SK-N-SH (cell line): ENCODE measurements around the gene UBB. TPM values are rescaled to one million over a fixed set of nuclear protein-coding genes. Genes with fewer than 3 reads are reported as not detected.

ENCODE experiments used
- CTCF ChIA-PET: fragments of 300-600, 350-600 bp; formaldehyde crosslinking; extraction: SDS; loops from one replicate; lab custom pipeline; 2021; lab: Yijun Ruan, JAX
- POLR2A ChIA-PET: fragments of 350-600 bp; sonication (Branson Sonifier 250); formaldehyde crosslinking; extraction: SDS; loops from one replicate; lab custom pipeline; 2020; ENCODE audit warnings: antibody characterized with exemption, inconsistent platforms; lab: Yijun Ruan, JAX
- DNase-seq: peaks from one replicate; pipeline ENCODE4 v3.0.0; 2012
- H2AFZ ChIP-seq: fragments of 200-600 bp; sonication (generic); 2 replicates; pipeline ENCODE4 v1.8.1; 2016; ENCODE audit warnings: antibody characterized with exemption, mild to moderate bottlenecking, low read depth
- H3F3A ChIP-seq: fragments of 200-600 bp; sonication (generic); replicated peaks from 2 replicates; pipeline ENCODE3; 2016; ENCODE audit warnings: antibody characterized with exemption, mild to moderate bottlenecking; ENCODE audit not compliant: insufficient read depth
- H3K27ac ChIP-seq, 2 experiments: fragments of 200-500 bp in 1 of 2; fragments of 200-600 bp in 1 of 2; sonication (Bioruptor generic) in 1 of 2; sonication (generic), shearing (Covaris generic) in 1 of 2; 2 replicates each; pipeline versions ENCODE4 v1.5.1 to v1.6.1; 2014 to 2016; ENCODE audit warnings: low read depth in 2 of 2, inconsistent platforms in 1 of 2, low read length in 1 of 2, mild to moderate bottlenecking in 1 of 2, mixed read lengths in 1 of 2
- H3K27me3 ChIP-seq: fragments of 200-600 bp; sonication (generic), shearing (Covaris generic); 2 replicates; pipeline ENCODE4 v1.6.1; 2016; ENCODE audit warnings: mixed run types; ENCODE audit not compliant: insufficient read depth
- H3K36me3 ChIP-seq, 2 experiments: fragments of 200-500 bp in 1 of 2; fragments of 200-600 bp in 1 of 2; sonication (Bioruptor generic) in 1 of 2; sonication (generic) in 1 of 2; replicated peaks in 1 of 2; 2 replicates each; pipeline versions ENCODE3 to v1.5.1; 2014 to 2016; ENCODE audit warnings: low read length in 1 of 2, mild to moderate bottlenecking in 1 of 2; ENCODE audit not compliant: insufficient read depth in 2 of 2, control insufficient read depth in 1 of 2
- H3K4me1 ChIP-seq, 2 experiments: fragments of 200-500 bp in 1 of 2; fragments of 200-600 bp in 1 of 2; sonication (Bioruptor generic) in 1 of 2; sonication (generic), shearing (Covaris generic) in 1 of 2; 2 replicates each; pipeline versions ENCODE4 v1.5.1 to v1.6.1; 2014 to 2016; ENCODE audit warnings: low read depth in 1 of 2, low read length in 1 of 2, mixed run types in 1 of 2; ENCODE audit not compliant: insufficient read depth in 2 of 2, control insufficient read depth in 1 of 2
- H3K4me2 ChIP-seq: fragments of 200-600 bp; sonication (generic), shearing (Covaris generic); 2 replicates; pipeline ENCODE4 v1.6.1; 2017; ENCODE audit warnings: mixed run types
- H3K4me3 ChIP-seq, 2 experiments: fragments of 200-500 bp in 1 of 2; fragments of 200-600 bp in 1 of 2; sonication (Bioruptor generic) in 1 of 2; sonication (generic), shearing (Covaris generic) in 1 of 2; 2 replicates each; pipeline versions ENCODE4 v1.5.1 to v1.8.1; 2014 to 2016; ENCODE audit warnings: low read depth in 2 of 2, inconsistent platforms in 1 of 2, low read length in 1 of 2, mild to moderate bottlenecking in 1 of 2, mixed read lengths in 1 of 2, moderate library complexity in 1 of 2
- H3K79me2 ChIP-seq: fragments of 200-600 bp; sonication (generic); 2 replicates; pipeline ENCODE4 v1.8.1; 2017; ENCODE audit warnings: mild to moderate bottlenecking; ENCODE audit not compliant: insufficient read depth
- H3K9ac ChIP-seq: fragments of 200-600 bp; sonication (generic); 2 replicates; pipeline ENCODE4 v1.6.1; 2017; ENCODE audit warnings: mixed run types
- H3K9me2 ChIP-seq: fragments of 200-600 bp; sonication (generic); 2 replicates; pipeline ENCODE4 v1.6.1; 2017; ENCODE audit warnings: mixed run types
- H3K9me3 ChIP-seq: fragments of 200-600 bp; sonication (generic); 2 replicates; pipeline ENCODE4 v1.6.1; 2017; ENCODE audit warnings: mixed run types, mild to moderate bottlenecking, moderate library complexity
- H4K20me1 ChIP-seq: fragments of 200-600 bp; sonication (generic); 2 replicates; pipeline ENCODE4 v1.6.1; 2017; ENCODE audit warnings: mild to moderate bottlenecking, mixed run types; ENCODE audit not compliant: insufficient read depth
- EP300 ChIP-seq, 2 experiments: IDR thresholded peaks; 2 replicates each; pipeline versions ENCODE4 v1.4.0 to v1.6.1; 2012; ENCODE audit warnings: borderline replicate concordance in 1 of 2, low read depth in 1 of 2, low read length in 1 of 2
- EZH2phosphoT487 ChIP-seq: fragments of 200-600 bp; sonication (generic); IDR thresholded peaks from 2 replicates; pipeline ENCODE4 v1.6.1; 2017; ENCODE audit warnings: low read depth, mixed run types, mild to moderate bottlenecking, antibody characterized with exemption, moderate library complexity, borderline replicate concordance
- FOSL2 ChIP-seq: IDR thresholded peaks from 2 replicates; pipeline ENCODE4 v1.4.0; 2012; ENCODE audit warnings: low read depth, mild to moderate bottlenecking, moderate library complexity, borderline replicate concordance
- GABPA ChIP-seq: IDR thresholded peaks from 2 replicates; pipeline ENCODE4 v1.4.0; 2012; ENCODE audit warnings: low read depth, mild to moderate bottlenecking
- JUND ChIP-seq: IDR thresholded peaks from 2 replicates; pipeline ENCODE4 v1.4.0; 2012
- MXI1 ChIP-seq: IDR thresholded peaks from 2 replicates; pipeline ENCODE4 v1.6.1; 2012; ENCODE audit warnings: mild to moderate bottlenecking, low read depth, low read length, improper control_type of control experiment
- NRF1 ChIP-seq: IDR thresholded peaks from 2 replicates; pipeline ENCODE4 v1.6.1; 2012; ENCODE audit warnings: low read depth, mild to moderate bottlenecking, low read length
- POLR2AphosphoS5 ChIP-seq: IDR thresholded peaks from 2 replicates; pipeline ENCODE4 v1.6.1; 2012; ENCODE audit warnings: low read depth, low read length
- RAD21 ChIP-seq: IDR thresholded peaks from 2 replicates; pipeline ENCODE4 v1.6.1; 2012; ENCODE audit warnings: mild to moderate bottlenecking, low read length
- RCOR1 ChIP-seq: fragments of 150-350 bp; IDR thresholded peaks from 2 replicates; pipeline ENCODE4 v1.6.1; 2017; ENCODE audit warnings: antibody characterized with exemption, low read length
- RXRA ChIP-seq: IDR thresholded peaks from 2 replicates; pipeline ENCODE4 v1.4.0; 2012; ENCODE audit warnings: low read depth, mild to moderate bottlenecking, borderline replicate concordance
- SIN3A ChIP-seq: IDR thresholded peaks from 2 replicates; pipeline ENCODE4 v1.6.1; 2012; ENCODE audit warnings: low read depth, mild to moderate bottlenecking, low read length, moderate library complexity, borderline replicate concordance
- SMC3 ChIP-seq: IDR thresholded peaks from 2 replicates; pipeline ENCODE4 v1.6.1; 2012; ENCODE audit warnings: low read depth, low read length, improper control_type of control experiment
- TAF1 ChIP-seq: IDR thresholded peaks from 2 replicates; pipeline ENCODE4 v1.6.1; 2012; ENCODE audit warnings: low read depth, mild to moderate bottlenecking, low read length, moderate library complexity, borderline replicate concordance
- YY1 ChIP-seq: IDR thresholded peaks from 2 replicates; pipeline ENCODE4 v1.4.0; 2012; ENCODE audit warnings: low read depth, mild to moderate bottlenecking
- ZBTB33 ChIP-seq: IDR thresholded peaks from 2 replicates; pipeline ENCODE4 v1.4.0; 2012; ENCODE audit warnings: low read depth, borderline replicate concordance
- WGBS: methylation state at CpG from one replicate; pipeline ENCODE4 v1.1.6; 2017; ENCODE audit warnings: low lambda C conversion rate; 5-methylcytosine and 5-hydroxymethylcytosine counted together
- polyA plus RNA-seq, 3 experiments: library from polyadenylated mRNA; depleted of rRNA; stranded (reverse); fragments of >200 nt; gene quantifications; 2 replicates each; pipeline ENCODE4 v1.2.3, GENCODE V29; 2012
- TF ChIP-seq, protein P1 (sequence below): IDR thresholded peaks from 2 replicates; pipeline ENCODE4; 2012
- TF ChIP-seq, protein P2 (sequence below): fragments of 200-600 bp; sonication (generic); IDR thresholded peaks from 2 replicates; pipeline ENCODE4 v1.6.1; 2017; ENCODE audit warnings: antibody characterized with exemption, mild to moderate bottlenecking, moderate library complexity
- TF ChIP-seq, protein P3 (sequence below): fragments of 150-350 bp; IDR thresholded peaks from 2 replicates; pipeline ENCODE4 v1.6.1; 2017; ENCODE audit warnings: antibody characterized with exemption, low read length, low read depth, borderline replicate concordance

UBB gene
- polyA plus RNA-seq, 1 of the 3 experiments (the other 2 are of a cell fraction): 2,693 TPM

- TF ChIP-seq EP300 (IDR thresholded peaks at IDR 0.05; ENCODE audit: borderline replicate concordance in 1 of 2, low read depth in 1 of 2, low read length in 1 of 2) (peak; percentile 60 to 76), RCOR1 (no peak), GABPA (peak; percentile 44), EZH2phosphoT487 (no peak), SMC3 (no peak), YY1 (no peak), JUND (peak; percentile 94), RAD21 (no peak)
- TF ChIP-seq, protein P1, sequence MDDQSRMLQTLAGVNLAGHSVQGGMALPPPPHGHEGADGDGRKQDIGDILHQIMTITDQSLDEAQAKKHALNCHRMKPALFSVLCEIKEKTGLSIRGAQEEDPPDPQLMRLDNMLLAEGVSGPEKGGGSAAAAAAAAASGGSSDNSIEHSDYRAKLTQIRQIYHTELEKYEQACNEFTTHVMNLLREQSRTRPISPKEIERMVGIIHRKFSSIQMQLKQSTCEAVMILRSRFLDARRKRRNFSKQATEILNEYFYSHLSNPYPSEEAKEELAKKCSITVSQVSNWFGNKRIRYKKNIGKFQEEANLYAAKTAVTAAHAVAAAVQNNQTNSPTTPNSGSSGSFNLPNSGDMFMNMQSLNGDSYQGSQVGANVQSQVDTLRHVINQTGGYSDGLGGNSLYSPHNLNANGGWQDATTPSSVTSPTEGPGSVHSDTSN: peak; percentile 79
- TF ChIP-seq, protein P2, sequence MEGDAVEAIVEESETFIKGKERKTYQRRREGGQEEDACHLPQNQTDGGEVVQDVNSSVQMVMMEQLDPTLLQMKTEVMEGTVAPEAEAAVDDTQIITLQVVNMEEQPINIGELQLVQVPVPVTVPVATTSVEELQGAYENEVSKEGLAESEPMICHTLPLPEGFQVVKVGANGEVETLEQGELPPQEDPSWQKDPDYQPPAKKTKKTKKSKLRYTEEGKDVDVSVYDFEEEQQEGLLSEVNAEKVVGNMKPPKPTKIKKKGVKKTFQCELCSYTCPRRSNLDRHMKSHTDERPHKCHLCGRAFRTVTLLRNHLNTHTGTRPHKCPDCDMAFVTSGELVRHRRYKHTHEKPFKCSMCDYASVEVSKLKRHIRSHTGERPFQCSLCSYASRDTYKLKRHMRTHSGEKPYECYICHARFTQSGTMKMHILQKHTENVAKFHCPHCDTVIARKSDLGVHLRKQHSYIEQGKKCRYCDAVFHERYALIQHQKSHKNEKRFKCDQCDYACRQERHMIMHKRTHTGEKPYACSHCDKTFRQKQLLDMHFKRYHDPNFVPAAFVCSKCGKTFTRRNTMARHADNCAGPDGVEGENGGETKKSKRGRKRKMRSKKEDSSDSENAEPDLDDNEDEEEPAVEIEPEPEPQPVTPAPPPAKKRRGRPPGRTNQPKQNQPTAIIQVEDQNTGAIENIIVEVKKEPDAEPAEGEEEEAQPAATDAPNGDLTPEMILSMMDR: no peak
Observed at GRCh38 chr17:16419074-16419928, 38.4 kb downstream of the UBB start (continued).

GRCh38 chr17:16419929-16420271 is 39.0 kb downstream of the UBB start:
- Histone ChIP-seq H2AFZ (peak overlapping the region; percentile 77; the same call in 1 of the 2 replicates), H3K9me2 (no peaks in the 10 kb centered on the region), H3K36me3 (no peaks in the 10 kb centered on the region), H4K20me1 (no peaks in the 10 kb centered on the region), H3F3A (peaks cover 34% of the 10 kb centered on the region), H3K4me2 (peak overlapping the region; percentile 83), H3K4me3 (no peak overlapping the region; a peak in 2 of 4 replicates), H3K4me1 (peaks cover 26 to 35% of the 10 kb centered on the region in 2 experiments), H3K9ac (peak overlapping the region; percentile 65; the same call in 1 of the 2 replicates), H3K27ac (peak overlapping the region; percentile 78 to 98), H3K27me3 (no peaks in the 10 kb centered on the region), H3K79me2 (no peaks in the 10 kb centered on the region), H3K9me3 (no peaks in the 10 kb centered on the region)
- no peak for DNase-seq
- 39% methylated on average over 9 of the region's 10 CpGs for WGBS
- POLR2A ChIA-PET: interaction anchor here (1.5 kb wide), 1 partner anchor 19 kb away, joined by 9 read pairs; no protein-coding TSS in a partner anchor
- CTCF ChIA-PET: interaction anchor here (0.7 to 2.1 kb wide), 4 partner anchors 8 to 33 kb away, joined by 3 to 8 read pairs (median 4); no protein-coding TSS in a partner anchor
- TF ChIP-seq NRF1: no peak
- TF ChIP-seq SIN3A: no peak
- no peak for TF ChIP-seq SMC3
- TF ChIP-seq RCOR1: no peak
- TF ChIP-seq MXI1: no peak
- TF ChIP-seq RXRA: peak; percentile 80; the same call in 1 of the 2 replicates
- TF ChIP-seq, protein P3, sequence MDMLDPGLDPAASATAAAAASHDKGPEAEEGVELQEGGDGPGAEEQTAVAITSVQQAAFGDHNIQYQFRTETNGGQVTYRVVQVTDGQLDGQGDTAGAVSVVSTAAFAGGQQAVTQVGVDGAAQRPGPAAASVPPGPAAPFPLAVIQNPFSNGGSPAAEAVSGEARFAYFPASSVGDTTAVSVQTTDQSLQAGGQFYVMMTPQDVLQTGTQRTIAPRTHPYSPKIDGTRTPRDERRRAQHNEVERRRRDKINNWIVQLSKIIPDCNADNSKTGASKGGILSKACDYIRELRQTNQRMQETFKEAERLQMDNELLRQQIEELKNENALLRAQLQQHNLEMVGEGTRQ: no peak
- peak; percentile 50; the same call in 1 of the 2 replicates for TF ChIP-seq TAF1
- TF ChIP-seq POLR2AphosphoS5: peak; percentile 48; the same call in 1 of the 2 replicates
- no peak for TF ChIP-seq RAD21
- 0 out of 2 replicates have a peak, but pooled peaks have one; percentile 28 for TF ChIP-seq GABPA
- TF ChIP-seq, protein P1: peak; percentile 62; the same call in 1 of the 2 replicates
- TF ChIP-seq ZBTB33: 0 out of 2 replicates have a peak, but pooled peaks have one; percentile 49
- TF ChIP-seq, protein P2: no peak
- peak; percentile 97 for TF ChIP-seq FOSL2
